ENCODE data around the gene NEURL4. TPM values are rescaled to one million over a fixed set of nuclear protein-coding genes. Genes with fewer than 3 reads are reported as not detected.

NEURL4 gene
- total RNA-seq, 4 donors from 2014 or later = 12.4 to 64.7 (median 34.1) TPM

GRCh38 chr17:7307686-7308624, 21.2 kb downstream of the NEURL4 start:
- DNase-seq = peak; percentile 52 to 68
- intact Hi-C loops (cut with DNase I; ENCODE audit: low total_unique reads) = no loop called here
- H3K36me3 ChIP-seq = no peaks in the 10 kb centered on the region

GRCh38 chr17:7306911-7307685, 22.0 kb downstream of the NEURL4 start, which contains the start of gene EIF5A:
TSS of gene EIF5A (plus strand) at chr17:7307628. CDS start at chr17:7309636, 2,008 bp downstream.
- H3K4me3 ChIP-seq = peak within 1 kb of the TSS; percentile 64 to 100
- H3K27ac ChIP-seq = peak within 1 kb of the TSS; percentile 98 to 99
- H3K36me3 ChIP-seq = no peaks in the 10 kb centered on the region
- DNase-seq = peak; percentile 100
- H3K27me3 ChIP-seq = no peaks in the 10 kb centered on the region
- H3K4me1 ChIP-seq = peaks cover 10 to 17% of the 10 kb centered on the region in 2 donors
- peak in 2 of 4 experiments; percentile 2 to 26 for TF ChIP-seq CTCF (IDR thresholded peaks at IDR 0.05)
- TF ChIP-seq POLR2A (IDR thresholded peaks at IDR 0.05) = peak; percentile 88 to 96
- intact Hi-C loops (cut with DNase I; ENCODE audit: low total_unique reads) = no loop called here
- no peaks in the 10 kb centered on the region for H3K9me3 ChIP-seq

More at GRCh38 chr17:7307686-7308624, 21.2 kb downstream of the NEURL4 start:
- H3K27ac ChIP-seq = peak overlapping the region; percentile 98 to 99
- peaks cover 10 to 17% of the 10 kb centered on the region in 2 donors for H3K4me1 ChIP-seq
- H3K4me3 ChIP-seq = peak overlapping the region; percentile 64 to 100
- no peaks in the 10 kb centered on the region for H3K27me3 ChIP-seq
- no peaks in the 10 kb centered on the region for H3K9me3 ChIP-seq
- TF ChIP-seq POLR2A (IDR thresholded peaks at IDR 0.05) = no peak
- no peak for TF ChIP-seq CTCF (IDR thresholded peaks at IDR 0.05)

GRCh38 chr17:7304179-7304578, 25.0 kb downstream of the NEURL4 start:
- intact Hi-C loops (cut with DNase I; ENCODE audit: low total_unique reads) = no loop called here
- Histone ChIP-seq H3K9me3 (no peaks in the 10 kb centered on the region), H3K4me1 (peaks cover 1 to 3% of the 10 kb centered on the region in 2 donors), H3K27ac (no peak overlapping the region), H3K27me3 (no peaks in the 10 kb centered on the region), H3K36me3 (no peaks in the 10 kb centered on the region), H3K4me3 (no peak overlapping the region)
- no peak for DNase-seq
- TF ChIP-seq POLR2A (IDR thresholded peaks at IDR 0.05) = no peak
- no peak for TF ChIP-seq CTCF (IDR thresholded peaks at IDR 0.05)

- peak; percentile 94 to 98 (median 98) for TF ChIP-seq CTCF (IDR thresholded peaks at IDR 0.05)
- peak in 1 of 2 donors; percentile 30 for TF ChIP-seq POLR2A (IDR thresholded peaks at IDR 0.05)
- H3K4me3 ChIP-seq = no peak overlapping the region
- peaks cover 0 to 6% of the 10 kb centered on the region in 2 donors for H3K27me3 ChIP-seq
- intact Hi-C loops (cut with DNase I; ENCODE audit: low total_unique reads) = loop anchor here (2.0 to 10.0 kb wide), 2 partner anchors 16 to 242 kb away; partner anchors contain the start of gene SLC2A4
- H3K4me1 ChIP-seq = peaks cover 0 to 27% of the 10 kb centered on the region in 2 donors
- no peaks in the 10 kb centered on the region for H3K36me3 ChIP-seq
- H3K9me3 ChIP-seq = no peaks in the 10 kb centered on the region
- peak overlapping the region; percentile 33 to 67 for H3K27ac ChIP-seq
- DNase-seq = peak; percentile 78 to 84
Observed at GRCh38 chr17:7296189-7296861, 32.8 kb downstream of the NEURL4 start.
